Smooth muscle cell (in vitro differentiated cells): ENCODE data around the gene CAMK1G. TPM values are rescaled to one million over a fixed set of nuclear protein-coding genes. Genes with fewer than 3 reads are reported as not detected.

Source experiments
- DNase-seq: peaks from one replicate; lab custom pipeline; 2025; ENCODE audit not compliant: unreplicated experiment; lab: John Stamatoyannopoulos, UW
- H2AFZ ChIP-seq: fragments of 200-600 bp; sonication (generic); 2 replicates; pipeline ENCODE4 v1.6.0; 2016; ENCODE audit warnings: antibody characterized with exemption, low read depth, mild to moderate bottlenecking
- H3F3A ChIP-seq: fragments of 200-600 bp; sonication (generic); 2 replicates; pipeline ENCODE4 v1.6.0; 2017; ENCODE audit warnings: antibody characterized with exemption, low read depth
- H3K27ac ChIP-seq: fragments of 200-600 bp; sonication (generic); 2 replicates; pipeline ENCODE4 v1.5.1; 2016; ENCODE audit warnings: low read depth, mild to moderate bottlenecking
- H3K27me3 ChIP-seq: fragments of 200-600 bp; sonication (generic); 2 replicates; pipeline ENCODE4 v1.6.1; 2016; ENCODE audit warnings: low read depth, mild to moderate bottlenecking
- H3K36me3 ChIP-seq: fragments of 200-600 bp; sonication (generic); 2 replicates; pipeline ENCODE4 v1.5.1; 2016; ENCODE audit warnings: low read depth
- H3K4me1 ChIP-seq: fragments of 200-600 bp; sonication (generic); 2 replicates; pipeline ENCODE4 v1.5.1; 2016; ENCODE audit warnings: low read depth
- H3K4me2 ChIP-seq: fragments of 200-600 bp; sonication (generic); 2 replicates; pipeline ENCODE4 v1.6.0; 2016; ENCODE audit warnings: mild to moderate bottlenecking
- H3K4me3 ChIP-seq: fragments of 200-600 bp; sonication (generic); 2 replicates; pipeline ENCODE4 v1.5.1; 2016; ENCODE audit warnings: mild to moderate bottlenecking
- H3K79me2 ChIP-seq: fragments of 200-600 bp; sonication (generic); 2 replicates; pipeline ENCODE4 v1.6.0; 2016; ENCODE audit warnings: low read depth, mild to moderate bottlenecking
- H3K9ac ChIP-seq: fragments of 200-600 bp; sonication (generic); 2 replicates; pipeline ENCODE4 v1.6.0; 2016; ENCODE audit warnings: low read depth
- H3K9me3 ChIP-seq: fragments of 200-600 bp; sonication (generic); replicated peaks from 2 replicates; pipeline ENCODE4 v1.5.1; 2016; ENCODE audit warnings: low read depth
- H4K20me1 ChIP-seq: fragments of 200-600 bp; sonication (generic); 2 replicates; pipeline ENCODE4 v1.6.0; 2016; ENCODE audit warnings: low read depth
- WGBS: methylation state at CpG from one replicate; pipeline ENCODE4 v1.1.7; 2016; ENCODE audit warnings: low lambda C conversion rate; 5-methylcytosine and 5-hydroxymethylcytosine counted together
- polyA plus RNA-seq: library from polyadenylated mRNA; unstranded; fragments of >200 nt; fragmentation: Nextera tagmentation; extraction: Ambion mirVana; gene quantifications from 2 replicates; pipeline ENCODE4 v1.2.1, GENCODE V29; 2016
- total RNA-seq: library from RNA; depleted of rRNA; stranded (reverse); fragments of >200 nt; gene quantifications from 2 replicates; pipeline ENCODE4 v1.2.3, GENCODE V29; 2014
- TF ChIP-seq, protein P1 (sequence below): fragments of 200-600 bp; sonication (generic); IDR thresholded peaks from 2 replicates; pipeline ENCODE4 v1.5.1; 2017; ENCODE audit warnings: borderline replicate concordance, mild to moderate bottlenecking, antibody characterized with exemption; ENCODE audit not compliant: insufficient read depth, poor library complexity, severe bottlenecking

CAMK1G gene
- total and polyA plus RNA-seq, 2 experiments from 2014 or later, result 0.13 TPM; not detected in 1

DNA sequence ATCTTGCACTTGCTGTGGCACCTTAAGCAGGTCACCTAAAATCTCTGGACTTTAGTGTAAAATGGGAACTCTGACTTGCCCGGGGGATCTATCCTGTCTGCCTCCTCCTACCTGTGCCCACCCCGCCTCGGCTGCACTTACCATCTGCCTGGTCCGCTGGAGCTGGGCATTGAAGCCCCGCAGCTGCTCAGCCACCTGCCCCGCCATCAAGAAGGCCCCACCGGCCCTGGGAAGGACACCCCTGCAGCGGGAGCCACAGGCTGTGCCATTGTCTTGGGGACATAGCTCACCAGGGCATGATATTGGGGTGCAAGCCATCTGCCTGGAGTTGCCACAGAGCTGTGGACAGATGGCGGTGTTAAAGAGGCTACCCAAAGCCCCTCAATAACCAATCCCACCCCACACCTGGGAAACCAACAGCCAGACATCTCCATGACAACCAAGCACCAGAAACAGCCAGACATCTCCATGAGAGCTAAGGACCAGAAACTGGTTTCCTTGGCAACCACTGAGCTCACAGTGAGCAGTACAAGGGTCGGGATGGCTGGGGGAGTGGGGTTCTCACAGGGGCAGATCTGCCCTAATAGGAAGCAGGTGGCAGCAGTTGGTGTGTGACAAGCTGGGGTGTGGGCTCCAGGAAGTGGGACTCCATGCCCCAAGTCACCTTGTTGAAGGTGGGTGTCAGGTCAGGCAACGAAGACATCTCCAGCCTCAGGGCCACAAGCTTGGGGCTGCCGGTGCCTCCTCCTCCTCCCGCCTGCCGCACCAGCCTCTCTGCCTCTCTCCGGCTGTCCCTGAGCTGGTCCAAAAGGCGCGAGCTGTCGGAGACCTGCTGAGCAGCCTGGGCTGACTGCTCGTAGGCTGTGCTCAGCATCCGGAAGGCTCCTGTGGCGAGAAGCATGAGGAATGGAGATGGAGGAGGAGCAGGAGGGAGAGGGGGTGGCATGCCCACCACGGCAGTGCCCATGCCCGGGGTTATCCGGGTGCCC is 39.6 kb downstream of the CAMK1G start:
- H2AFZ ChIP-seq, result no peak overlapping the region
- no peaks in the 10 kb centered on the region for H3K27me3 ChIP-seq
- H3K36me3 ChIP-seq, result no peaks in the 10 kb centered on the region
- TF ChIP-seq, protein P1, sequence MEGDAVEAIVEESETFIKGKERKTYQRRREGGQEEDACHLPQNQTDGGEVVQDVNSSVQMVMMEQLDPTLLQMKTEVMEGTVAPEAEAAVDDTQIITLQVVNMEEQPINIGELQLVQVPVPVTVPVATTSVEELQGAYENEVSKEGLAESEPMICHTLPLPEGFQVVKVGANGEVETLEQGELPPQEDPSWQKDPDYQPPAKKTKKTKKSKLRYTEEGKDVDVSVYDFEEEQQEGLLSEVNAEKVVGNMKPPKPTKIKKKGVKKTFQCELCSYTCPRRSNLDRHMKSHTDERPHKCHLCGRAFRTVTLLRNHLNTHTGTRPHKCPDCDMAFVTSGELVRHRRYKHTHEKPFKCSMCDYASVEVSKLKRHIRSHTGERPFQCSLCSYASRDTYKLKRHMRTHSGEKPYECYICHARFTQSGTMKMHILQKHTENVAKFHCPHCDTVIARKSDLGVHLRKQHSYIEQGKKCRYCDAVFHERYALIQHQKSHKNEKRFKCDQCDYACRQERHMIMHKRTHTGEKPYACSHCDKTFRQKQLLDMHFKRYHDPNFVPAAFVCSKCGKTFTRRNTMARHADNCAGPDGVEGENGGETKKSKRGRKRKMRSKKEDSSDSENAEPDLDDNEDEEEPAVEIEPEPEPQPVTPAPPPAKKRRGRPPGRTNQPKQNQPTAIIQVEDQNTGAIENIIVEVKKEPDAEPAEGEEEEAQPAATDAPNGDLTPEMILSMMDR, result no peak
- H3K4me2 ChIP-seq, result no peak overlapping the region
- WGBS, result 90% methylated on average over 24 of the region's 24 CpGs
- no peaks in the 10 kb centered on the region for H3K9me3 ChIP-seq
- H3K4me1 ChIP-seq, result no peaks in the 10 kb centered on the region
- no peaks in the 10 kb centered on the region for H4K20me1 ChIP-seq
- H3K79me2 ChIP-seq, result no peaks in the 10 kb centered on the region
- no peak for DNase-seq
- H3F3A ChIP-seq, result no peaks in the 10 kb centered on the region
- H3K27ac ChIP-seq, result no peak overlapping the region
- H3K4me3 ChIP-seq, result no peak overlapping the region
- H3K9ac ChIP-seq, result no peak overlapping the region

DNA sequence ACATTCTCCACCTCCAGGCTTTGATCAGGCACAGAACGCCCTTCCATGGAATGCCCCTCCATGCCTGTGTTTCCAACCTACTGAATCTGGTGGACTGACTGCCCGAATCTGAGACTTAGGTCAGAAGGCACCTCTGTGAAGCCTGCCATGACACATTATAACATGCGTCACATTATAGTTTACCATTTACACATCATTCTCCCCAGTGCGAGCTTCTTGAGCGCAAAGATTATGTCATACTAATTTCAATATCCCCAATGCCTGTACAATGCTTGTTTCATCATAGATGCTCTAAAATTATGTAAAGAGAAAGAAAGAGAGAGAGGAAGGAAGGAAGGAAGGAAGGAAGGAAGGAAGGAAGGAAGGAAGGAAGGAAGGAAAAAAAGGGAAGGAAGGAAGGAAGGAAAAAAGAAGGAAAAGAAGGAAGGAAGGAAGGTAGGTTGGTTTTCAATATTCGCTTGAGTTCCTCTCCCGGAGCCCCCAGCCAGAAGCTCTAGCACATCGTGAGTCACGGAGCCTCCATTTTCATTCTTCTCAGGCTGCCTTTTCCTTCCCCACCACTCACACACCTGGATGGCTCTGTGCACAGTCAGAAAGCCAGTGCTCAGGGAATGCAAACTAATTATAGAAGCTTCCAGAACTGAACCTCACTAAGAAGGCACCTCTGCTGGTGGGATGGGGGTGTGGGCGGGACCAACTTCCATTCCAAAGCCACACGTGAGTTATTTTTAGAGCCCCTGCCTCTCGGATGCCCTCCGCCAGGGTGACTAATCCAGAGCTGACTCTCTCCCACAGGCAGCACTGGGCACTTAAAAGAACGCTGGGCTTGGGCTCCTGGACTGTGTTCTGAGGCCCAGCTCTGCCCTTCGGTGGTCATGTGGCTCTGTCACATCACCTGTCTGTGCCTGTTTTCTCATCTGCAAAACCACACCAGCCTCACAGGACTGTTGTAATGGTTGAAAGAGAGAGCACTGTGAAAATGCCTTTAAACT is 41.3 kb downstream of the CAMK1G start:
- TF ChIP-seq, protein P1, result no peak
- Histone ChIP-seq H3K9me3 (no peaks in the 10 kb centered on the region), H3K79me2 (no peaks in the 10 kb centered on the region), H3F3A (no peaks in the 10 kb centered on the region), H3K4me1 (no peaks in the 10 kb centered on the region), H3K27me3 (no peaks in the 10 kb centered on the region), H4K20me1 (no peaks in the 10 kb centered on the region), H3K27ac (no peak overlapping the region), H3K9ac (no peak overlapping the region), H3K36me3 (no peaks in the 10 kb centered on the region), H2AFZ (no peak overlapping the region), H3K4me2 (no peak overlapping the region), H3K4me3 (no peak overlapping the region)
- 69% methylated on average over 15 of the region's 15 CpGs for WGBS
- no peak for DNase-seq

DNA sequence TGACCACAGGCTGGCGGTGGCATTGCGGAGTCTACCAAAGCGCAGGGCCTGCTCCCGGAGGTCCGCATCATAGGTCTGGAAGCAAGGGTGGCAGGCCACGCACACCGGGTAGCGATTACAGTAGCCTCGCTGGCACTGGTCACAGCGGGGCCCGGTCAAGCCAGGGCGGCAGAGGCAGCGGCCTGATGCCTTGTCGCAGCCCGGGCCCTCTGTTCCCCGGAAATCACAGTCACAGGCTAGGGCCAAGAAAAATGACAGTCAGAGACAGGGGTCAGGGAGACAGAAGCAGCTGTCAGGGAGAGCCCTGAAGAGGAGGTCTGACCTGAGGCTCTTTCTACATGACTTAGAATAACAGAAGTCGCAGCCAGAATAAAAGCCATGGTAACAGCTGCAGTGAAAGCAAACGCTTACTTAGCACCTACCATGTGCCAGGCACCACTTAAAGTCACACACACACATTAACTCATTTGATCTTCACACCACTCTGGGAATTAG is 42.3 kb downstream of the CAMK1G start:
- Histone ChIP-seq H2AFZ (no peak overlapping the region), H4K20me1 (no peaks in the 10 kb centered on the region), H3K9me3 (no peaks in the 10 kb centered on the region), H3F3A (no peaks in the 10 kb centered on the region), H3K27ac (no peak overlapping the region), H3K4me2 (no peak overlapping the region), H3K27me3 (no peaks in the 10 kb centered on the region), H3K4me1 (no peaks in the 10 kb centered on the region), H3K4me3 (no peak overlapping the region), H3K9ac (no peak overlapping the region), H3K79me2 (no peaks in the 10 kb centered on the region), H3K36me3 (no peaks in the 10 kb centered on the region)
- WGBS, result 98% methylated on average over 18 of the region's 18 CpGs
- TF ChIP-seq, protein P1, result no peak
- DNase-seq, result no peak
